Smooth muscle cell of the brain vasculature (primary cell): Measurements from ENCODE around the gene PRKCH.

Experiments
- DNase-seq: peaks from one replicate; pipeline ENCODE4 v3.0.0-alpha.2; 2012; ENCODE audit warnings: low read depth, low spot score

Gene PRKCH

DNA sequence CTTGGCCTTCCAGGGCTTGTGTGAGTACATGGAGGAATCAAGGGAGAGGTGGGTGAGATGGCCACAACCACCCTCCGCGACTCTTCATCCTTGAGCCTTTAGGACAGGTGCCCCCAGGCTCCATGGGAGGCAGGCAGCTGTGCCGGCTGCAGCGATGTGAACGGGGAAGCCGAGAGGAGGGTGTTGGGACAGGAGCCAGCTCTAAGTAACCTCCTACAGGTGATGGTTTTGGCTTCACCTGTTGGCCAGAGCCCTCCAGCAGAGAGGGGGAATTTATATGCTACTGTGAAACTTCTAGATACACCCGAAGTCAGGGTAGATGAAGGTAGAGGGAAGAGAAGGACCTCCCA, 241.8 kb downstream of the PRKCH start:
- no peak for DNase-seq

DNA sequence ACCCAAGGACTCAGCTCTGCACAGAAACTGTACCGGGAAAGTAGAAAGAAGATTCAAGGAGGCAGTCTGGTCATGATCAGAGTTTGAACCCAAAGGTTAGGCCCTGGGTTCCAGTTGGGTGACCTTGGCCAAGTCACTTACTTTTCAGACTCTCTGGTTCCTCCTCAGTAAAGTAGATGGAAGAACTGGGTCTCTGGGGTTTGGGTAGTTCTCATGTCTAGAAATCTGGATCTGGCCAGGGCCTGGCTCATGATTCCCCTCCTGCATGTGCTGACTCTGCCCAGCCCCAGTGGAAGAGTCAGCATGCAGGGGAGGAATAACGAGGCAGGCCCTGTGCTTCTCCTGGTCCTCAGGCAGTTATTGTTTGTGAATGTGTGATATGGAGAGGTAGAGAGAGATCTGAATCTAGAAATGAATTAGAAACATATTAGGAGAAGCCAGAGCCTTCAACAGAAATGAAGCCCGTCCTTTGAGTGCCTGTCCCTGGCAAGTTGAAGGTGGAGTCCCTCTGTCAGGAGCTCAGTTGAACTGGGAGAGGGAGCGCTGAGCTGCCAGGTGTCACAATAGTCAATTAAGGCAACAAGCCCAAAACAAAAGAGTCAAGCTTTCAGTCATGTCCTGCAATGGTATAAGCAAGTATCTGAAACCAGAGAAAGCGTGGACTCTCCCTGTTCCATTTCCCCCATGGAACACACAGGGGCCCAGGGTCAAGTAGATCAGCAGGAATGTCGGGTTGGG, 242.7 kb downstream of the PRKCH start:
- no peak for DNase-seq

DNA sequence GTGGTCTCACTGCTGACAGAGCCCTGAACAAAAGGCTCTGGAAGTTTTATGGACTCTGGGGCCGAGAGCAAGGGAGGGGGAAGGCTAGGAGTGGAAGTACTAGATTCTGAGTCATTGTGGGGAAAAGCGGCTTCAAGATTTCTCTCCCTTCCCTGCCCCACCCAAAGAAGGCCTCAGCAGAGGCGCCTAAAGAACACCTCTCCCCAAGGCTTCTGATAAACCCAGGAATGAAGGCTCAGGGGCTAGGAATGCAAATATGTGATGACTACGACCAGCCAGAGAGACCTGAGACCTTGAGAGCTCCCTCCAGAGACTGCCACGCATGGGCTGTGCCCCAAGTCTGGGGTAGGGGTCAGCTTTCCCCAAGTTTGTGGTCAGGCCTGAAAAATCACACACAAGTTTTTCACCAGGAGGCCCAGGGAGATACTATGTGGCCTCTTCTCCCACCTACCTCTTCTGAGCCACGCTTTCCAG, 243.3 kb downstream of the PRKCH start:
- no peak for DNase-seq

DNA sequence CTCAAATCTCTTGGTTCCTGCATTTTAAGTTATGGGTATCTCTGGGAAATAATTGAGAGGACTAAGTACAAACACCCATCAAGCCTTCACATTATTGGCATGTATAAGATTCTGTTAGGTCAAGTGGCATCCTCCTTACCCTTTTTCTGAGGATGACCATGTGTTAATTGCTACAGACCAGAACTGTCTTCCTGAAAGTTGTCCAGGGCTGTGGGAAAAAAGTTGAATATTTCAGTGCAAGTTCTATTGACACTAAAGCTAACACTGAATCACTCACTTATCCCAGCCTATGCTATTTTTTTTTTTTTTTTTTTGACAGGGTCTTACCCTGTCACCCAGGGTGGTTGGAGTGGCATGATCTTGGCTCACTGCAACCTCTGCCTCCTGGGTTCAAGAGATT, 243.8 kb downstream of the PRKCH start:
- DNase-seq, result no peak

DNA sequence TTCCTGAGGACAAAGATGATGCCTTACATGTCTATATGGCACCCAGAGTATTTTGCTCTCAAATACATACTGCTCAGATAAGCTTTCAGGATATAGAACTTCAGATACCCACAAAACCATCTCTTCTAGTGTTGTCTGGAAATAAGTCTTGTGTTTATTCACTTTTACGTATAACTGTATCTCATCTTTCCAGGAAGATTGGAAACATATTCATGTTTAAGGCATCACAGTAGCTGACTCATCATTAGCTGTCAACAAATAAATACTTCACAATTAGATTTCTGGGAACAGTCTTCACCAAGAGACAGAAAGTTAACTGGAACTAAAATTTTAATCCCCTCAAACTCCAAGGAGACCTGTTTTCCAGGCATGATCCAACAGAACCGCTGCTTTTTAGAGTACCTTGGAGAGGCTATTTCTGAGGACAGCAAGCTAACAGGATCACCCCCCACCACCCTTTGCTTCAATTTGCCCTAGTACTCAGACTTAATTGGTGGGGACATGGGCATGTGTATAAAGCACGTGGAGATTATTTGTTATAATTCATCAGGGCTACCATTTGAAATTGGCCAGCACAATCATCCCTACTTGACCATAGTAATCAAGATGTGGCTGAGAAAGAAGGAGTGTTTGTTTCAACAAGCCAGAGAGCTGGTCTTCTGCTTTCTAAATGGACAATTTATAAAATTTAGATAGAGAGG, 244.6 kb downstream of the PRKCH start:
- no peak for DNase-seq

DNA sequence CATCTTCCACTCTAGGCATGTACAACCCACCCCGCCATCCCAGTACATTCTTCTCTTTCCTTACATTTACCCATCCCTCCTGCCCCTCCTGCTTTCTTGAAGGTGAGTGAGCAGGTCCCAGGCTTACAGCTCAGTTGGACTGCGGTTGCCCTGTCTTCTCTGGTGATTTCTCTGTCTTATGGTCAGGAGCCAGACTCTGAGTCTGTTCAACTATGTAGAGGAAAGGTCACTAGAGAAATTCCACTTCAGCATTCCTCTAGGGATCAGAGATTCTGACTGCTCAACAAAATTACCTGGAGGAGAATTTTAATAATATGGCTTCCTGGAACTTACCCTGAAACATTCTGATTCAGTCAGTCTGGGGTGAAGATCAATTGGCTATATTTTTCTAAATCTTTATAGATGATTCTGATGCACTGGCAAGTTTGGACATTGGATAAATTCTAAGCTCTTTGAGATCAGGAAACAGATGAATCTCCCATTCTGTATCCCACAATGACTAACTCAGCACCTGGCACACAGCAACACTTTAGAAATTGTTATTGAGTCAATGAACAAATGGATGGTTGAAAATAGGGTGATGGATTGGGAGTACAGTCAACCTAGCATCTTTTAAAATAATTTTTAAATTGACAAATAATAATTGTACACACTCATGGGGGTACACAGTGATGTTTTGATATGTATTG, 245.3 kb downstream of the PRKCH start:
- DNase-seq, result no peak

DNA sequence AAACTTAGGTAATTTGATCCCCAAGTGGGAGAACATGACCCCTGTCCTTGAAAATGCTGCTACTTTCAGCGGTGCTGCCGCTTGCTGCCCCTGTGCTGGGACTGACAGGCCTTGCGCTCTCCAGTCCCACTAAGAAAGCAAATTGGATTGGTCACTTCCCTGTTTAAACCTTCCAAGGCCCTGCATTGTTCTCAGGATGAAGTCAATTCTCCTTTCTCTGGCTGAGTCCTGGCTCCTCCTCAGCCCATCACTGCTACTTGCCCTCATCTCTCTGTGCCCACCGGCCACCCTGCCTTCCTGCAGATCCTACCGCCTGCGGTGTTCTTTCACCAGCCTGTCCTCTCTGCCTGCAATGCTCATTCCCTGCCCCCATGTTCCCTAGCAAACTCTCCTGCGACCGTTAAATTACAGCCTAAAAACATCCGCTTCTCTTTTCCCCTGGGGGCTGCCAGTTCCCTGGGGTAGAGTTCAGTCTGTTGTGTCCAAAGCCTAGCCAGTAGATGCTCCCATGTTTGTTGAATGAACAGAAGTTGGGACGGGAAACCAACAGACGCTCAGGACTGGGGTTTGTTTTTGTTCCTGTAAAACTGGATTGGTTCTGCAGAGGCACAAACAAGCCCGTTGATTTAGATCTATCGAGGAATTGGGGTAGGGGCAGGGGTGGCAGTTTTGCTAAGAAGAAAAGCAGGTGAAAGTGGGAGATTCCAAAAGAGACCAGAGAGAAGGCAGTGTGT, 246.6 kb downstream of the PRKCH start:
- no peak for DNase-seq

DNA sequence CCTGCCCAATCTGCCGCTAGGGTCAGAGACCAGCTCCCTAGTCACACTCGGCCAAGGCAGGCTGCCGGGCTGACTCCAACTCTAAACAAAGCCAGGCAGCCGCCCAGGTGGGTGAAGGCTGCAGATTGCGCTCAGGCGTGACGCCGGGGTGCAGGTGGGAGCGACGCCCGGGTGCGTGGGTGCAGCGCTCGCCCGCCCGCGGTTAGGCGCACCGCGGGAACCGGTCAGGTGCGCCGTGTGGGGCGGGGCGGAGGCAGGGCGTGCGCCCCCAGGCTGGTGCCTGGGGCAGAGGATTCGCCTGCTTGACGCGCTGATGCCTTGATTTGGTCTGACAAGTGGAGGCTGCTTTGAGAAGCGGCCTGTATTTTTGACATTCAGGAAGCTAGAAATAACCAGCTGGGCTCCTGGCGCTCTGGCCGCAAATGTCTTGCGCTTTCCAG, 247.2 kb downstream of the PRKCH start:
- no peak for DNase-seq

DNA sequence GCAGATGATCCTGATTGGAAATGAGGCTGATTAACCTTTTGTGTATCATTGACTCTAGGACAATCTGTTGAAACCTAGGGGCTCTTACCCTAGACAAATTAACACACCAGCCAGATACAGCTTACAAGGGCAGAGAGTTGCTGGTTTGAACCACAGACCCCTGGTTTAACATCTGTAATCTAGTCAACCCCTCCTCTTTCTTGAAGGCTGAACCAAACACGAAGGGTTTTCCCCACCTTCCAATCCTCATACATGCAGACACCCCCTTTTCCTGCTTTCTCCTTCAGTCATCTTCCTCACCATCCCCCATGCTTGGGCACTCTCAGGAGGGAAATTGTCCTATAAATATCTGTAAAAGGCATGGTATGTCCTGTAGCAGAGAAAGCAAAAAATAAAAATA, 247.9 kb downstream of the PRKCH start:
- no peak for DNase-seq

DNA sequence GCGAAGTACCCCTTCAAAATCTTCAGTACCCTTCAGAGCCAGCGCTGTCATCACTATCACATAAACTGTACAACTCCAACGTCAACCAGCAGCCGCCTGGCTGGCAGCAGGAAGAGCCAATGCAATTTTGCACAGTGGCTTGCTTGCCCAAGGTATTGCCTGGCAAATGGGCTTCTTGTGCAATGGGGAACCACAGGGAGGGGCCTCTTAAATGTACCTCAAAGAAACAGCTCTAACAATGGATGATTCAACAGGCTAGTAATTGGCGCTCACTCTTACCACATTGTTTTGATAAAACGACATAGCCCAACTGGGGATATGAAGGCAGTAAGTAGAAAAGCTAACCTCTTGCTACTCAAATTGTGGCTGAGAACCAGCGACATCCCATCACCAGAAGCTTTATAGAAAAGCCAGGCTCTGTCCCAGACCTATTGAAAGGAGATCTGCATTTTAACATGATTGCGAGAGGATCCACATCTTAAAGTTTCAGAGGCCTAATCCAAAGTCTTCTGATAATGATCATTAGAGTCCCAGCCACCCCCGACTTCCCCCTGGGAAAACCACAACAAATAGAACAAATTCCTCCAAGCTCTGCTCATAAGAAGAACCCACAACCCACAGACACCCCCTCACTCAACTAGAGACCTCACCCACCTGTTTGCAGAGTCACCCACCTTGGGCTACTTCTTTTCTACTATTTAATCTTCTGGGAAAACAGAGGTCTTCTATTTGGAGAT, 248.6 kb downstream of the PRKCH start:
- DNase-seq, result no peak

DNA sequence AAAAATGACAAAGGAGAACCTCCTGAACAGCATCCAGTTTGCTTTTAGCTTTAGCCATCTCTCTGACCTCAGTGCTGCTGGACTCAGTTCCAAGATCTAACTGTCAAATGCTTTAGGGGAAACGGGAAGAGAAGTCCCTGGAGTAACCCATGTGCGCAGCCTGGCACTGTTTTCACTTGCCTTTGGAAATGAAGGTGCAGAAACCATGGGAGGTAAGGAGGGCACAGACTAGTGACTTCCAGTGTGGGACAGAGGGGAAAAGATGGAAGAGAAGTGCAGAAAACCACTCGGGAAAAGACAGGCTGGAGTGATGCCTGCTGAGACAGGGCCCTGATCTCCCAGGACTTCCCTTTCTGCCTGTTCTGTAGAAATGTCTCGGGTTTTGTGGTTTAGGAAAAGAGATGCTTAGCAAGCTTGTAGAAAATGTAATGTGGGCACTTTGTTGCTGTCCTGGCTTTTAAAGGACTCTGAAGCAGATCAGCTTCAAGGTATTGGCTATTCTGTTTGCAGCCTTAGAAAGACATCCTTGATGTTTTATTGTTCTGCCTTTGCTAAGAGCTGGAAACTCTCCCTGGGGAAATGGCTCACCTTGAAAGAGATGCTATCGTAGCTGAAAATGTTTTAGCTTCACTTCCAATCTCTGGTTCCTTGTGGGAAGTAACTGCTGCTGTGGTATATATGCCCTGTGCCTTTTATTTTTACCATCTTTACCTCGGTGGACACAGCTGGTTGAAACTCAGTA, 249.3 kb downstream of the PRKCH start:
- no peak for DNase-seq

DNA sequence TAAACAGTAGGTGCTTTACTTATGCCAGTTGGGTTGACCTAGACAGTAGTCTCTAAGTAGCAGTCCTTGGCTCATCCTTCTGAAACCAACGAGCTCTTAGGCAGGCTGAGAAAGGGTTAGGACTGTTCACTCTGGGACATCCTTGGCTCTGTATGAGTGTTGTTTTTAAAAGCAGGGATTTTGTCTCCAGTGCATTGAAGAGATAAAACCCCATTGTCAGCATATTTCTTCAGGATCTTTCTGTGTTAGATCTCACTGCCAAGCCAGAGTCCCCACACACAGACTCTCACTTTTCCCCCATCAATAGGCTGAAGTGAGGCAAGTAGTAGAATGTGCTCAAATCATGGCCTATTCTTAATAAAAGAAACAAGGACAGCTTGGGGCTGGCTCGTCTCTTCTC, 250.5 kb downstream of the PRKCH start:
- no peak for DNase-seq

DNA sequence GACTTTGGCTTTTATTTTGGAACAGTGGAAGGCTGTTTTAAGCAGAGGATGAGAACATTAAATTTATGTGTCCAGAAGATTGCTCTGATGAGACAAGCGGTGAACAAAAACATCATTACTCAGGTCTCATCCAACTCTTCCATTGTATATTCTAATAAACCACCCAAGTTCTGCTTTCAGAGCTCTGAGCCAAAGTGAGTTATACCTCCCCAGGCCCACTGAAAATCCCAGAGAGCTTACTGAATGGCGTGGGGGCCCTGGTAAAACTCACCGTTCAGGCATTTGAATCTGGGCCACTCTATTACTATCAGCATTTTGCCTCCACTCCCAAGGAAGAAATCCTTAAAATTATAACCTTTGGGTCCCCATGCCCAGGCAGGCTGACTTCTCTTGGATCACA, 251.9 kb downstream of the PRKCH start:
- DNase-seq, result no peak

DNA sequence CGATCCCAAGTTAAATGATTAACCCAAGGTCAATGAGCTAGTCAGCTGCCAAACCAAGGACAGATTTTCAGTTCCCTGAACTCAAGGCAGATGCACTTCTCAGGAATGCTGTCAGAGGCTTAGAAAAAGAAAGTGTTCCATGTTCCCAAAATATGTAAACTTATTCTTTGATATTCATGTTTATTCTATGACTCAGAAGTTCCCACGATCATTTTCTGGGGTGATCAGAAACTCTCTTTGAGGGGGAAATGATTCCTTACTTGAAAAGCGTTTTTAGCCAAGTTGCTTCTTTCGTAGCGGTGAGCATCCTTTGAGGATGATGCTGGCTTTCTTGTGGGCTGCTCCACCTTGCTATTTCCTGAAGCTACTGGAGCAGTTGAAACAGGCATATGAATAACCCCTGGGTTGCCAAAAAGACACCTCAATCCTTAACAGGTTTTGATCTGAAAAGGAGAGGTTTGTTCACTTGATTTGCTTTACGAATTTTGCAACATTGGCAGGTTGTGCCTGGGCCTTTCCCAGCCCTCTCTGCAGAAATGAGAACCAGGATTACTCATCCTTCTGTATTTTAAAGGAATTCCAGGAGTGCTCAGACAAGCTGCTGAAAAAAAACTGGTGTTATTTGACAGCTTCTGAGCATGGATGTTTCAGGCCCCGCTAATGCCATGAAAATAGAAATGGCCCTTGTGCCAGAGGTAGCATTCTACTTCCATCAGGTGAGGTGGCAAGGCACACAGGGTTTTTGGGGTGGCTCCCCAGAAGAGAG, 252.6 kb downstream of the PRKCH start:
- no peak for DNase-seq

DNA sequence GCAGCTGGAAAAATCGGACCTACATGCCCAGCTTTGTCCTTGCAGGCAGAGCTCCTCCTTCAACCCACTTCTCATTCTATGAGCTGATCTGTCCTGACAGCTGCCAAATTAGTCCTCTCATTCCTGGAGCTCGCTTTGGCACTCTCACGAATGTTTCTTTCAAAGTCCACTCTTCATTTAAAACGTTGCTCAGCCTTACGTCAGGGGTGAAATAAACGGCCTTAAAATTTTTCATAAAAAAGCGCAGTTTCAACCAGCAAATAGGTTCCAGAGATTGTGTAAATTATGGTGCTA, 253.1 kb downstream of the PRKCH start:
- DNase-seq, result no peak

DNA sequence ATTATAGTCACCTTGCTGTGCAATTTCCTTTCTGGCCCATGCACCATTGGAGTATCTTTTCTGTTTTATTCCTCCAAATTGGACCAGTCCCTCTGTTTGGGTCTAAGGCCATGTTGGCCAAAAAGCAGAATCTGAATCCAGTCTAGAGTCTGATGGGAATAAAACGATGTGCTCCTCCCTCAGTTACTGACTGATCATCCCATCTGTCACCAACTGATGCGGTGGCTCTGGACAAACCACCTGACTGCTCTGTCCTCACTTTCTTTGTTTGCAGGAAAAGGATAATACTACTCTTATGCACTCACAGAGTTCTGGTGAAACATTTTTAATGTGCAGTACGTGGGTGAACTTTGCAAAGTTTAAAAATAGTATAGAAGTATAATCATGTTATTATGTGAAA, 253.7 kb downstream of the PRKCH start:
- no peak for DNase-seq

DNA sequence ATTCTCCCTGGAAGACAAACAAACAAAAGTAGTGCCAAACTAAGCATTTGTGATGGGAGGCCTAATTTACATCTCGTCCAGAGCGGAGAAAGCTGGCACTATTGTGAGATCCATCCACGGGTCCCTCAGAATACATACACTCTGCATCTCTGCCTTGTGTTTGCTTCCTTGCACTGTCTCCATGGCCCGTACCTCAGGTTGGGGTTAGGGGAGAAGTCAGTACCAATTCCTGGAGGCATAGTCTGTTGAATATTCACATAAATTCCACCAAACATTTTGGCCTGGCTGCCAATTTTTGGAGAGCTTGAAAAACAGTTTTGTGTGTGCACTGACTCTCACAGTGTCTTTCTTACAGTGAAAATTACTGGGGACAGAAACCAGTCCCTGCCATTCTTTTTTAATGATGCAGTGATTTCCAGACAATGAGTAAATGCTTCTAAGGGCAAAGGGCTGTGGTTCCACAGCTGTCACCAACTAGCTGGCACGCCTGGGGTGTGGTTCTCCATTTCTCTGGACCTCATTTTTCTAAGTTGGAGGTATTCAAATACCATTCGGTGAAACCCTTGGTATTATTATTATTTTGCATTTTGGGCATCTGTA, 254.3 kb downstream of the PRKCH start:
- no peak for DNase-seq

DNA sequence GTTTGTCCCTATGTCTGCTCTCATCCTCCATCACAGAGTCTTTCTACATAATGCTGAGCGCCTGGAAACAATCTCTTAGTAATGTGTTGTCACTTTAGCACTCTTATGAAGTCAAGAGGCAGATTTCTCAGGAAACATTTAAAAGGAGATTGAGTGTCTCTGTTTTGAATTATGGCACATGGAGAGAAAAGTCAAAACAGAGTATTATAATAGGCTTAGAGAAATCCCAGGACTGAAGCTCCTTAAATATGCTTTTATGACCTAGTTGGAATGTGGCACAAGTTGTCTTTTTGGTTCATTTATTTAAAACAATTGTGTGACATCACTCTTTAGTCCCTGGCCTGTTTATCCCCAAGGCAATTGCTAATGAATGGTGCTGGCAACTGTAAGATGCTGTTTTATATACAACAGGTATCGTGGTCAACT, 256.1 kb downstream of the PRKCH start:
- no peak for DNase-seq

DNA sequence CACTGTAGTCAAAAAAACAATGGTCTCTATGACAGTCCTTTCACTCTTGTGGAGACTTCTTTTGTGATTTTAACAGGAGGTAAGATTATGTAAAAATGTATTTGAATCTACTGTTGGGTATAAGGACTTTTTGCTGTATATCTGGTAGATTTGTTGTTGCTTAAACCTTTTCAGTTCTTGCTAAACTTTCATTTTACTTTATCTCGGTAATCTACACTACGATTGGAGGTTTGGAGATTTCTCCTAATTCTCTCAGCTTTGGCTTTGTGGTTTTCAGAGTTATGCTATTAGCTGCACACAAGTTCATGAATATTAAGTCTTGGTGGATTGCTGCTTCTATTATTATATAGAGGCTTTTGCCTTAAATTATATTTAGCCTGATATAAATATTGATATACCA, 257.4 kb downstream of the PRKCH start:
- no peak for DNase-seq

DNA sequence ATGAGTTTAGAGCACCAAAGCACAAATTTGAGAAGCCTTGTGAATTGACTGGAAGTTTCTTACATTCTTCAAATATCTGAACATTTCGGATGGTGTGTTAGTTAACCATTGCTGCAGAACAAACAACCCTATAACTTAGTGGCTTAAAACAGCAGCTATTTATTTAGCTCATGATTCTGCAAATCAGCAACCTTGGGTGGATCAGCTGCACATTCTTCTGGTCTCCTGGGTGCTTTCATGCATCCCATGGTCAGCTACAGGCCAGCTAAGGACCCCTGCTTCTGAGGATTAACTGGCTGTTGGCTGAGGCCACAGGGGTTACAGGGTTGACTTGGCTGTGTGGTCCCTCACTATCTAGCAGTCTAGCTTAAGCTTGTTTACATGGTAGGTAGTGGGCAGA, 260.0 kb downstream of the PRKCH start:
- DNase-seq, result no peak
